Activated CD4-positive, alpha-beta T cell treated with anti-CD3 and anti-CD28 coated beads, Interleukin-2, amount 10 ng/mL, durations not matched to agents 7 days and 5 days (primary cell): ENCODE results near the gene ENGASE. TPM values are rescaled to one million over a fixed set of nuclear protein-coding genes. Genes with fewer than 3 reads are reported as not detected.

Source experiments
- CTCF ChIA-PET: fragments of 350-600 bp; sonication (Branson Sonifier 250); formaldehyde crosslinking; loops from one replicate; lab custom pipeline; 2021; ENCODE audit warnings: antibody characterized with exemption; lab: Charles Lee
- POLR2A ChIA-PET: fragments of 350-600 bp; sonication (Branson Sonifier 250); formaldehyde crosslinking; loops from one replicate; lab custom pipeline; 2021; ENCODE audit warnings: antibody characterized with exemption; lab: Charles Lee
- DNase-seq: peaks from one replicate; pipeline ENCODE4 v3.0.0-alpha.2; 2020
- H3K27ac Mint-ChIP-seq: one replicate; pipeline ENCODE4 v1.8.0; 2021; ENCODE audit warnings: mild to moderate bottlenecking, moderate library complexity, mixed read lengths
- H3K27me3 Mint-ChIP-seq: one replicate; pipeline ENCODE4 v1.8.0; 2021; ENCODE audit warnings: mixed read lengths
- H3K36me3 Mint-ChIP-seq: one replicate; pipeline ENCODE4 v1.8.0; 2021; ENCODE audit warnings: low read depth, mixed read lengths
- H3K4me1 Mint-ChIP-seq: one replicate; pipeline ENCODE4 v1.8.0; 2021; ENCODE audit warnings: mixed read lengths
- H3K4me3 Mint-ChIP-seq: one replicate; pipeline ENCODE4 v1.8.0; 2021; ENCODE audit warnings: mild to moderate bottlenecking, moderate library complexity, mixed read lengths
- H3K9me3 Mint-ChIP-seq: one replicate; pipeline ENCODE4 v1.8.0; 2021; ENCODE audit warnings: mixed read lengths
- total RNA-seq, 2 experiments: library from RNA; stranded (reverse); gene quantifications; one replicate each; pipeline ENCODE4 v1.2.3, GENCODE V29; 2021

Gene ENGASE
- total RNA-seq, 2 experiments from 2014 or later = 30.8 to 36.1 TPM

DNA sequence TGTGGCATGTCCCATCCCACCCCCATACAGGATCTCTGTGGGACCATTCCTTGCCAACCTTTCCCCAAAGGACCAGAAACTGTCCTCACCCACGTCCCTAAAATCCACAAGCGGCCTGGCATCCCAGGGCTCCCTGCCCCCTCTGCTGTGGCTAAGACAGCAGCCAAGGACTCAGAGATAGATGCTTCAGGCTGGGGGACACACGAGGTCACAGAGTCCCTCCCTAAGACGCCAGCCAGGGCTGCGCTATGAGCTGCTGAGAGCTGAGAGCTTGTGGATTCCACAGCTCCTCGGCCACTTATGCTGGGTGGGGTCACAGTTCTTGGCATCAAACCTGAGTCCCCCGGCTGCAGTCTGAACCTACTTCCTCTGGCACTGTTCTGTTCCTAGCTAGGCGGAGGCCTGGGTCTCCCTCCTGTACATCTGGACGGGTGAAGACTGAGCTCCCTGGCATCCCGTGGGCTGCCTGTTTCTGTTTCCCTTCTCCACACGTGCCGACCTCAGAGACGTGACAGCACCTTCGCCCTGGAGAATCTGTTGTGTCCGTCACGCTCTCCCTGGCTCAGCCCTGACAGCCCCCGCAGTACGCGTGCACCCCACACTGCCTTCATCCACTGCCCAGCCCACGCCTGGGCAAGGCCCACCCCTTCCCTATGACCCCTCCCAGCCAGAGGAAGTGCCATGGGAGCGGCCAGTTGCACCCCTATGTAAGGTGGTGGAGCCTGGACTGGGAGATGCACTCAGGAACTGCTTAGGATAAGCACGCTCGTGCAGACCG is 61.2 kb downstream of the ENGASE start:
- ChIA-PET POLR2A (no interaction called here), CTCF (no interaction called here)
- Mint-ChIP-seq H3K4me1 (no peaks in the 10 kb centered on the region), H3K9me3 (peaks cover 8% of the 10 kb centered on the region), H3K4me3 (no peak overlapping the region), H3K27me3 (no peaks in the 10 kb centered on the region), H3K36me3 (no peaks in the 10 kb centered on the region), H3K27ac (no peak overlapping the region)
- no peak for DNase-seq

Other genes starting within 250 kb of the ENGASE start
- gene USP36, start 234.0 kb upstream of the ENGASE start, total RNA-seq = 10 to 100 TPM; 79.0 to 92.9 TPM
- gene CEP295NL, start 171.6 kb upstream of the ENGASE start, total RNA-seq = under 1 TPM in 1 of 2 experiments, not detected in 1; 0.10 TPM
- gene TIMP2, start 149.4 kb upstream of the ENGASE start, total RNA-seq = 1 to 10 TPM; 2.4 to 2.6 TPM
- gene LGALS3BP, start 94.9 kb upstream of the ENGASE start, total RNA-seq = 100 to 1,000 TPM; 269 to 284 TPM
- gene CANT1, start 65.1 kb upstream of the ENGASE start, total RNA-seq = 10 to 100 TPM; 68.1 to 71.5 TPM
- not detected for gene C1QTNF1, start 50.7 kb upstream of the ENGASE start, total RNA-seq